NCI-H2171 (cell line): ENCODE measurements around the gene ANKRD24.
"Not testable (repeated sequence)": the region's sequence is repeated elsewhere in the genome, so short reads cannot be mapped to it uniquely, and the experiment has no call there.

Experiments used
- DNase-seq: peaks from one replicate; lab custom pipeline; 2025; lab: John Stamatoyannopoulos, UW

Gene ANKRD24

GRCh38 chr19:4267901-4268815, 85.7 kb downstream of the ANKRD24 start:
- no peak for DNase-seq

DNA sequence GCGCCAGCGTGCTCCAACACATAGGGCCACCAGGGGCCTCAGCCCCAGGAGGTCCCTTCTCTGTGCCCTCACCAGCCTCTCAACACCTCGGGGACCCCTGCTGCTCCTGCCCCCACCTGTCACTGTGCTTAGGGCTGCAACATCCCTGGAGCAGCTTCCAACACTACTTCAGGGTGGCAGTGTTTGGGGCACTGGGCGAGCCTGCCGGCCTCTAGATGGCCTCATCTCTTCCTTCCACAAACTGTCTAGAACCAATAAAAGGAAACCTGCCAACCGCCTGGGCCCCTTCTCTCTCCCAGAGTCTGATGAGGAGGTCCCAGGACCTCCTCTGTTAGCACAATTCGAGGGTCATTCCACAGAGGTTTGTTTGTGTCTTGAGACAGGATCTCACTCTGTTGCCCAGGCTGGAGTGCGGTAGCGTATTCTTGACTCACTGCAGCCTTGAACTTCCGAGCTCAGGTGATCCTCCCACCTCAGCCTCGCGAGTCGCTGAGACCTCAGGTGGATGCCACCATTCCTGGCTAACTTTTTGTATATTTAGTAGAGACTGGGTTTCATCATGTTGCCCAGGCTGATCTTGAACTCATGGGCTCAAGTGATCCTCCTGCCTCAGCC, 86.4 kb downstream of the ANKRD24 start:
- no peak for DNase-seq

DNA sequence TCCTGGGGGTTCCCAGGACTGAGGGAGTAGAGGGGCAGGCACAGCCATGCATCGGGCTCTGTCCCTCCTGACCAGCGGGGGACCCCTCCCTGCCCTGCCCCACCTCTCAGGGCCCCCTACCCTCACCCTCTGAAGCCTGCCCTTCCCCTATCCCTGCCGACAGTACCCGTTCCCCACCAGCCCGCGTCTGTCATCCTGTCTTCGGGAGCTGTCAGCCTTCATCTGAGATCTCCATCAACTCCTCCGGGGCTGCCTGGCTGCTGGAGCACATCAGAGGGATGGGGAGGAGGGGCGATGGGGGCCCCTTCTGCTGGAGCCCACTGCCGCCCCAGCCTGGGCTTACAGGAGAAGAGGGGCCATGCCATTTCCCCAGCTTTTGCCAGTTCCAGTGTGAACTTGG, 90.4 kb downstream of the ANKRD24 start:
- DNase-seq, result no peak

DNA sequence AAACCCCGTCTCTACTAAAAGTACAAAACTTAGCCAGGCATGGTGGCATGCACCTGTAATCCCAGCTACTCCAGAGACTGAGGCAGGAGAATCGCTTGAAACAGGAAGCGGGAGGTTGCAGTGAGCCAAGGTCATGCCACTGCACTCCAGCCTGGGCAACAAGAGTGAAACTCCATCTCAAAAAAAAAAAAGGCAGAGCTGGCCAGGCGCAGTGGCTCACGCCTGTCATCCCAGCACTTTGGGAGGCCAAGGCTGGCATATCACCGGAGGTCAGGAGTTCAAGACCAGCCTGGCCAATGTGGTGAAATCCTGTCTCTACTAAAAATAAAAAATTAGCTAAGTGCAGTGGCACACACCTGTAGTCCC, 91.8 kb downstream of the ANKRD24 start:
- not testable (repeated sequence) for DNase-seq
